HG03521 (cell line): ENCODE results near the gene SLK.

Source experiments
- ATAC-seq: cut with Tn5 transposase; IDR thresholded peaks from one replicate; pipeline ENCODE4 v1.9.1; 2021; ENCODE audit warnings: mild to moderate bottlenecking, moderate library complexity; ENCODE audit not compliant: unreplicated experiment

SLK gene

GRCh38 chr10:104031631-104032030 lies 64.7 kb downstream of the SLK start:
- no peak for ATAC-seq

GRCh38 chr10:104032144-104032775 lies 65.3 kb downstream of the SLK start:
- ATAC-seq, result no peak

GRCh38 chr10:104033401-104033930 lies 66.5 kb downstream of the SLK start:
- ATAC-seq, result no peak

GRCh38 chr10:104033966-104034365 lies 67.0 kb downstream of the SLK start:
- no peak for ATAC-seq

- no peak for ATAC-seq
These were observed 67.7 kb downstream of the SLK start for GRCh38 chr10:104034401-104035193.

GRCh38 chr10:104035194-104036068 lies 68.5 kb downstream of the SLK start:
- ATAC-seq, result no peak

- no peak for ATAC-seq
These were observed 69.1 kb downstream of the SLK start for GRCh38 chr10:104036069-104036384.

- ATAC-seq, result no peak
These were observed 69.7 kb downstream of the SLK start for GRCh38 chr10:104036518-104037260.

GRCh38 chr10:104037261-104037951 lies 70.5 kb downstream of the SLK start:
- no peak for ATAC-seq

GRCh38 chr10:104038537-104038936 lies 71.6 kb downstream of the SLK start:
- ATAC-seq, result no peak

- no peak for ATAC-seq
These were observed 72.2 kb downstream of the SLK start for GRCh38 chr10:104038958-104039752.

- ATAC-seq, result no peak
These were observed 73.4 kb downstream of the SLK start for GRCh38 chr10:104040382-104040781.

- ATAC-seq, result no peak
These were observed 74.2 kb downstream of the SLK start for GRCh38 chr10:104040862-104041789.

- no peak for ATAC-seq
These were observed 75.1 kb downstream of the SLK start for GRCh38 chr10:104041891-104042535.

GRCh38 chr10:104043185-104043830 lies 76.4 kb downstream of the SLK start:
- no peak for ATAC-seq

GRCh38 chr10:104043854-104044253 lies 76.9 kb downstream of the SLK start:
- no peak for ATAC-seq
